ENCODE measurements around the gene RASL10B. TPM values are rescaled to one million over a fixed set of nuclear protein-coding genes. Genes with fewer than 3 reads are reported as not detected.

The RASL10B gene
- total RNA-seq, 1 donor from 2014 or later = 3.3 TPM

DNA sequence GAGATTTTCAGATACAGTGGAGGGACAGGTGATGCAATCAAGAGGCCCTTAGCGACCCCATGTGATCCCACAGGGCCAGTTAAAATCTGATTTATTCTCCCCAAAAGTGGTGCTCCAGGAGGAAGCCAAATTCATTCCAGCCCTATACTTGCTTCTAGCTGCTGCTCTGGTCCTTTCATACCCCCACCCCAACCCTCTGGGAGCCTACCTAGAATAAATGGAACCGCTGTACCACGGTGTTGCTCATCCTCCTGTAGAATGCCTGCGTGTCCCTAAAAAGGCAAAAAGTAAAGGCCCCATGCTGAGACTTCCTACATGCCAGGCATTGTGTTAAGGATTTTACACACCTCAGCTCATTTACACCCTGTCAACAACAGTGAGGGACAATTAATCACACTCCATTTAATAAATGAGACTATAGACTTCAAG, 2.0 kb upstream of the RASL10B start:
- peaks cover 1% of the 10 kb centered on the region for H3K27me3 Mint-ChIP-seq (ENCODE audit: unreplicated experiment)
- no peak for DNase-seq
- TF ChIP-seq, protein P1, sequence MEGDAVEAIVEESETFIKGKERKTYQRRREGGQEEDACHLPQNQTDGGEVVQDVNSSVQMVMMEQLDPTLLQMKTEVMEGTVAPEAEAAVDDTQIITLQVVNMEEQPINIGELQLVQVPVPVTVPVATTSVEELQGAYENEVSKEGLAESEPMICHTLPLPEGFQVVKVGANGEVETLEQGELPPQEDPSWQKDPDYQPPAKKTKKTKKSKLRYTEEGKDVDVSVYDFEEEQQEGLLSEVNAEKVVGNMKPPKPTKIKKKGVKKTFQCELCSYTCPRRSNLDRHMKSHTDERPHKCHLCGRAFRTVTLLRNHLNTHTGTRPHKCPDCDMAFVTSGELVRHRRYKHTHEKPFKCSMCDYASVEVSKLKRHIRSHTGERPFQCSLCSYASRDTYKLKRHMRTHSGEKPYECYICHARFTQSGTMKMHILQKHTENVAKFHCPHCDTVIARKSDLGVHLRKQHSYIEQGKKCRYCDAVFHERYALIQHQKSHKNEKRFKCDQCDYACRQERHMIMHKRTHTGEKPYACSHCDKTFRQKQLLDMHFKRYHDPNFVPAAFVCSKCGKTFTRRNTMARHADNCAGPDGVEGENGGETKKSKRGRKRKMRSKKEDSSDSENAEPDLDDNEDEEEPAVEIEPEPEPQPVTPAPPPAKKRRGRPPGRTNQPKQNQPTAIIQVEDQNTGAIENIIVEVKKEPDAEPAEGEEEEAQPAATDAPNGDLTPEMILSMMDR (IDR thresholded peaks at IDR 0.05; ENCODE audit: partially characterized antibody, unreplicated experiment) = no peak
- H3K27ac Mint-ChIP-seq (ENCODE audit: unreplicated experiment) = no peak overlapping the region
- peaks cover 5% of the 10 kb centered on the region for H3K9me3 Mint-ChIP-seq (ENCODE audit: unreplicated experiment)
- H3K4me3 Mint-ChIP-seq (ENCODE audit: unreplicated experiment) = no peak overlapping the region
- H3K36me3 Mint-ChIP-seq (ENCODE audit: unreplicated experiment) = no peaks in the 10 kb centered on the region
- peaks cover 17% of the 10 kb centered on the region for H3K4me1 Mint-ChIP-seq (ENCODE audit: low read depth, unreplicated experiment)

DNA sequence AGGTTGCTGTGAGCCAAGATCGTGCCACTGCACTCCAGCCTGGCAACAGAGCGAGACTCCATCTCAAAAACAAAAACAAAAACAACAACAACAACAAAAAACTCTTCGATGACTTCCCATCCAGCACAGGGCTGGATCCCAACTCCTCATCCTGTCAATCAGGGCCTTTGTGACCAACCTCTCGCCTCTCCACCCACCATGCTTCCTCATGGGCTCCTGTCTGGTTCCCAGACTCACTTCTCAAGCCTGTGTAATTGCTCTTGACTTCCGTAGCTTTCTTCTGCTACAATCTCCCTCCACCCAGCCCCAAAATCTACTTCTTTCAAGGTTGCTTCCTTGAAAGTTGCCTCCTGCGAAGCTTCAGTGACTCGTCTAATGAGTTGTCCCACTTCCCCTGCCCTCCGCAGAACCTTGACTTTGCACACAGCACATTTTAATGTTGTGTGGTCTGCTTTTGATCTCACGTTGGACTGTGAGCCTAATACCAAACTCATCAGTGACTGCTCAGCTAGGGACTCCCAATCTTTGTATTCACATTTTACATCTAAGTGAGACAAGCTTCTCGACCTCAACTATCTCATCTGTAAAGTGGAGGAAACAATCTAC, 936 bp upstream of the RASL10B start:
- Mint-ChIP-seq H3K9me3 (ENCODE audit: unreplicated experiment) (peaks cover 6% of the 10 kb centered on the region), H3K27me3 (ENCODE audit: unreplicated experiment) (peaks cover 1% of the 10 kb centered on the region), H3K36me3 (ENCODE audit: unreplicated experiment) (no peaks in the 10 kb centered on the region), H3K4me3 (ENCODE audit: unreplicated experiment) (peak overlapping the region; percentile 75), H3K4me1 (ENCODE audit: low read depth, unreplicated experiment) (peaks cover 13% of the 10 kb centered on the region), H3K27ac (ENCODE audit: unreplicated experiment) (no peak overlapping the region)
- TF ChIP-seq, protein P1 (IDR thresholded peaks at IDR 0.05; ENCODE audit: partially characterized antibody, unreplicated experiment) = no peak
- DNase-seq = no peak

DNA sequence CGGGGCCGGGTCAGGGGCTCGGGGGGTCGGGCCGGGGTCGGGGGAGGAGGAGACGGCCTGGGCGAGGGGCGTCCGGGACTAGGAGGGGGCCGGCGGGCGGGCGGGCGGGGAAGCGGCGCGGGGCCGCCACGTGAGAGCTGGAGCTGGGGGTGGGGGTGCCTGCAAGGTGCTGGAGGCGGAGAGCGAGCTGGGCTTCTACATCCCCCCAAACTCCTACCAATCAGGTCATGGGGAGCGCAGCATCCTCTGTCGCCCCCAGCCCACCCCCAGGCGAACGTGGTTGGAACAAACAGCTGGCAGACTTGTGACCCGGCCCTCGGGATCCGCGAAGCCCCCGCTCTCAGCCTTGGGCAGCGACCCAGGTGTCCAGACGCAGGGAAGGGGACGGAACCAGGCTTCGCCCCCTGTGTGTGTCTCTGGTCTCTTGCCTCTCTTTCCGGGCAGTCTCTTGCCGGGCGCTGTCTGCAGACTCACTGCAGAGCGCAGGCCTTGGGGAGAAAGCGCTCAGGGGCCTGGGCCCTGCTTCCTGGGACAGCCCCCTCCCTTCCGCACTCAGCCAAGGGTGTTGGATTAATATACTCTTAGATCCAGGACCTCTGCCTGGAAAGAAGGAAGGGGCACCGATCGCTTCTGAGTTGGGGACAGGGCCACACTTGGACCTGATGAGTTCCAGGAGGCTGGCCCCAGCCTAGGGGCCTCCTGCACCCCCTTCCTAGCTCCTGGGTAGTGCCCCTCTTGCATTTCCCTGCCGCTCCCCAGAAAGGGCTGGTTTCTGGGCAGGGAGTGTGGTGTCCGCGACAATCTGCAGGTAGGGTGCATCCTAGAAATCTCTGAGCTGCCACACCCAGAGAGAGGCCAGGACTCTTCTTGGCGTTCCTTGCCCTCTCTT, 722 bp downstream of the RASL10B start:
- Mint-ChIP-seq H3K27ac (ENCODE audit: unreplicated experiment) (no peak overlapping the region), H3K36me3 (ENCODE audit: unreplicated experiment) (no peaks in the 10 kb centered on the region), H3K9me3 (ENCODE audit: unreplicated experiment) (peaks cover 6% of the 10 kb centered on the region), H3K4me1 (ENCODE audit: low read depth, unreplicated experiment) (peaks cover 5% of the 10 kb centered on the region), H3K27me3 (ENCODE audit: unreplicated experiment) (peaks cover 1% of the 10 kb centered on the region), H3K4me3 (ENCODE audit: unreplicated experiment) (peak overlapping the region; percentile 80)
- TF ChIP-seq, protein P1 (IDR thresholded peaks at IDR 0.05; ENCODE audit: partially characterized antibody, unreplicated experiment) = no peak
- no peak for DNase-seq

DNA sequence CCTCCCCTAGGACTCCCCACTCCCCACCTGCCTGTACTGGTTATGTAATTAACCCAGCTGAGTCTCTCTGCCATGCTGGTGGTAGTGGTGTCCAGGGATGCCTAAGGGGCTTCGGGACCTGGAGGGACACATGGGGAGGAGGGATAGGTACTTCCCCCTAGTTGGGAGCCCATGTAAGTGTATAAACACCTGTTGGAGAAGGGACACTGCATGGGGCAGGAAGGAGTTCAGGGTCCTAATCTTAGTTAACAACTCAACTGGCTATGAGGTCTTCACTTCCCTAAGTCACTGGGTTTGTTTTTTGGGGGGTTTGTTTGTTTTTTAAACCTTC, 1.3 kb downstream of the RASL10B start:
- TF ChIP-seq, protein P1 (IDR thresholded peaks at IDR 0.05; ENCODE audit: partially characterized antibody, unreplicated experiment) = no peak
- peaks cover 4% of the 10 kb centered on the region for H3K9me3 Mint-ChIP-seq (ENCODE audit: unreplicated experiment)
- H3K27ac Mint-ChIP-seq (ENCODE audit: unreplicated experiment) = no peak overlapping the region
- no peak for DNase-seq
- no peaks in the 10 kb centered on the region for H3K36me3 Mint-ChIP-seq (ENCODE audit: unreplicated experiment)
- H3K4me1 Mint-ChIP-seq (ENCODE audit: low read depth, unreplicated experiment) = peaks cover 5% of the 10 kb centered on the region
- peak overlapping the region; percentile 80 for H3K4me3 Mint-ChIP-seq (ENCODE audit: unreplicated experiment)
- peaks cover 1% of the 10 kb centered on the region for H3K27me3 Mint-ChIP-seq (ENCODE audit: unreplicated experiment)

DNA sequence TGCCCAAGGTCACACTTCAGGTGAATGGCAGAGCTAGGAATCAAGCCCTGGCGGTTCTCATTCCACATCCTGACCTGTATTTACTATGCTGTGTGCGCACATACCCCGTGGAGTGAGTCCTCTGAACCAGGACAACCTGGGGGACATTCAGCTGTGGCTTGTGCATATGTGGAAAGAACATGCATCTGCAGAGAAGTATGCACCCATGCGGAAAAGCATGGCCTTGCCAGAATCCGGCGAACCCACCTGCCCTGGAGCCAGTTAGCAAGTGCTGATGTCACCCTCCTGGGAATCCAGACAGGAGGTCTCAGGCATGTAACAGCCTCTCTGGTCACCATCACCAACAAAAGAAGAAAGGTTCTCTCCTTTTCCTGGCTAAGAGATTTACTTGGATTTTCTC, 1.9 kb downstream of the RASL10B start:
- Mint-ChIP-seq H3K27me3 (ENCODE audit: unreplicated experiment) (peaks cover 1% of the 10 kb centered on the region), H3K4me3 (ENCODE audit: unreplicated experiment) (no peak overlapping the region), H3K9me3 (ENCODE audit: unreplicated experiment) (peaks cover 4% of the 10 kb centered on the region), H3K27ac (ENCODE audit: unreplicated experiment) (no peak overlapping the region), H3K36me3 (ENCODE audit: unreplicated experiment) (no peaks in the 10 kb centered on the region), H3K4me1 (ENCODE audit: low read depth, unreplicated experiment) (peaks cover 5% of the 10 kb centered on the region)
- TF ChIP-seq, protein P1 (IDR thresholded peaks at IDR 0.05; ENCODE audit: partially characterized antibody, unreplicated experiment) = no peak
- no peak for DNase-seq
